ENCODE results near the gene ZSWIM3. TPM values are rescaled to one million over a fixed set of nuclear protein-coding genes. Genes with fewer than 3 reads are reported as not detected.

The ZSWIM3 gene
- polyA plus RNA-seq, 3 donors from 2014 or later: 1.2 to 3.1 TPM; not detected in 1

DNA sequence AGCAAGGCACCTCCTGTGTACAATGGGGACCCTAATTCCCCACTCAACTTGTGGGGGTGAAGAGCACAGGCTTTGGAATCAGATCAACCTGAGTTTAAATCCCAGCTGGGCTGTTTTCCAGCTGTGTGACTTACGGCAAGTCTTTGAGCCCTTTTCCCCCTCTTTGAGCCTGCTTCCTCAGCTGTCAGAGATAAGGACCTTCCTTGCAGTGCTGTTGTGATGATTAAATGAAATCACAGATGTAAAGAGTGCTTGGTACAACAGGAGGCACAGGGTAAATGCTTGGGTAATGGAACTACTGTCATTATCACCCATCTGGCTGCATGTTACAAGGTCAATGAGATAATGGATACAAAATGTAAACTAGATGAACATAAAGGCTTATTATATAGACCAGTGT lies 20.6 kb upstream of the ZSWIM3 start:
- H3K27me3 Mint-ChIP-seq (ENCODE audit: low read depth in 3 of 3): no peaks in the 10 kb centered on the region
- H3K27ac Mint-ChIP-seq: no peak overlapping the region
- DNase-seq: no peak
- H3K36me3 Mint-ChIP-seq: no peaks in the 10 kb centered on the region
- no peak overlapping the region for H3K4me3 Mint-ChIP-seq
- H3K4me1 Mint-ChIP-seq: peaks cover 10 to 13% of the 10 kb centered on the region in 2 donors
- no peaks in the 10 kb centered on the region for H3K9me3 Mint-ChIP-seq

DNA sequence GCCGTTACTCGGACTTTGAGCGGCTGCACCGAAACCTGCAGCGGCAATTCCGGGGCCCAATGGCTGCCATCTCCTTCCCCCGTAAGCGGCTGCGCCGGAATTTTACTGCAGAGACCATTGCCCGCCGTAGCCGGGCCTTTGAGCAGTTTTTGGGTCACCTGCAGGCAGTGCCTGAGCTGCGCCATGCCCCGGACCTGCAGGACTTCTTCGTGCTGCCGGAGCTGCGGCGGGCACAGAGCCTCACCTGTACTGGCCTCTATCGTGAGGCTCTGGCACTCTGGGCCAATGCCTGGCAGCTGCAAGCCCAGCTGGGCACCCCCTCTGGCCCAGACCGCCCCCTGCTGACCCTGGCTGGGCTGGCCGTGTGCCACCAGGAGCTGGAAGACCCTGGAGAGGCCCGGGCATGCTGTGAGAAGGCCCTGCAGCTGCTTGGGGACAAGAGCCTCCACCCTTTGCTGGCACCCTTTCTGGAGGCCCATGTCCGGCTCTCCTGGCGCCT lies 16.7 kb upstream of the ZSWIM3 start:
- Mint-ChIP-seq H3K27ac (no peak overlapping the region), H3K4me3 (no peak overlapping the region), H3K4me1 (peaks cover 12 to 14% of the 10 kb centered on the region in 2 donors), H3K9me3 (no peaks in the 10 kb centered on the region), H3K36me3 (peaks cover 3 to 20% (median 4%) of the 10 kb centered on the region in 3 donors), H3K27me3 (ENCODE audit: low read depth in 3 of 3) (no peaks in the 10 kb centered on the region)
- no peak for DNase-seq

DNA sequence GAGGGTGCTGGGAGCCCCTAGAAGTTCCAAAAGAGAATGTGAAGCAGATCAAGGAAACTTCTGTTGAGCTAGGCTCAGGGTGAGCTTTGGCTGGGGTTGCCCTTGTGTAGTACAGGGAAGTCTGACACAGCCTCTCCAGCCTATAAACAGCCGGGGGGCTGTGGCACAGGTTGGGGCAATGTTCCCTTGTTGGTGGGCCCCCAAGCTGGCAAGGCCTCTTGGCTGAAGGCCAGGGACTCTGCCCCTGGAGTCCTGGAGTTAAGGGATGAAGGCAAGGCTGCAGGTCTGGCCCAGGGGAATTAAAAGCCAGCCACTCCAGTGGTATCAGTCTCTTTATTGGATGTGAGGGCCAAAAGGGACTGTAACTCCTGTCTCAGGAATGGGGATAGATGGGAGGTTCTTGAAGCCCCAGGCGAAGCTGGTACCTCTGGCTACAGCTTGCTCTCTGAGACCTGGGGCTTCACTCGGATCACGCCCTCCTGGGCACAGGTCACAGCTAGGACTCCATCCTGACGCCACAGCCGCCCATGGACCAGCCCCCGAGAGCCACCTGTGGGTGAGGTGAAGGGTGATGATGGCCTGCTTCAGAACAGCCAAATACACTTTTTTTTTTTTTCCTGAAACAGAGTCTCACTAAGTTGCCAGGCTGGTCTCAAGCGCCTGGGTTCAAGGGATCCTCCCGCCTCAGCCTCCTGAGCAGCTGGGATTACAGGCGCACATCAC lies 15.8 kb upstream of the ZSWIM3 start:
- Mint-ChIP-seq H3K9me3 (no peaks in the 10 kb centered on the region), H3K27ac (peak overlapping the region in 4 of 6 donors; percentile 13 to 86 (median 53)), H3K36me3 (peaks cover 3 to 26% (median 7%) of the 10 kb centered on the region in 3 donors), H3K27me3 (ENCODE audit: low read depth in 3 of 3) (no peaks in the 10 kb centered on the region), H3K4me3 (no peak overlapping the region), H3K4me1 (peaks cover 12 to 14% of the 10 kb centered on the region in 2 donors)
- DNase-seq: no peak

DNA sequence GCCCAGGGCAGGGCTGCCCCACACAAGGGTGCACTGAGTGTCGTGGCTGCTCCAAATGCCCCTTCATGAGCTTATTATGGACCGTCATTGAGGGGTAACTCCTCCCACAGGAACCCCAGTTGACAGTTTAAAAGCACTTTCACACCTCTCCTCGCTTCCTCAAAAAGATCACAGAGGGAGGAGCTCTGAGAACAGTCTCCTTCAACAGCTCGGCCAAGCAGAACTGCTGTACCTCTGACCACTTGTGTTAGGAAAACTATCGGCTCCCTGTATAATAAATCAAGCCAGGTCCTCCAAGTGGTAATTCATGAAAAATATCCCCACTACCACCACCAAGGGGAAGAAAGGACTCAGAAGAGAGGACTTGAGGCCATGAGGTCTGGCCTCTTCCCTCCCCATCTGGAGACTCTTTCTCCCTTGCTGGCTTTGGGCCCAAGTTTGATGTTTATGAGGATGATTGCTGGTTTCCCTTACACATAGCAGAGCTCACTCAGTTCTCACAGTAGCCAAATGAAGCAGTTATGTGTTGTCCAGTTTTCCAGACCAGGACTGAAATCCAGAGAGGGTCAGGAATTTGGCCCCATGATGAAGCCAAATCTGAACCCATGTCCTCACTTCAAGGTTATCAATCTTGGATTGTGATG lies 15.1 kb upstream of the ZSWIM3 start:
- H3K4me1 Mint-ChIP-seq: peaks cover 12 to 14% of the 10 kb centered on the region in 2 donors
- peak; percentile 11 to 14 (median 12) for DNase-seq
- H3K4me3 Mint-ChIP-seq: peak overlapping the region in 1 of 5 donors; percentile 19
- peaks cover 3 to 27% (median 7%) of the 10 kb centered on the region in 3 donors for H3K36me3 Mint-ChIP-seq
- peak overlapping the region; percentile 13 to 86 (median 68) for H3K27ac Mint-ChIP-seq
- no peaks in the 10 kb centered on the region for H3K9me3 Mint-ChIP-seq
- no peaks in the 10 kb centered on the region for H3K27me3 Mint-ChIP-seq (ENCODE audit: low read depth in 3 of 3)

DNA sequence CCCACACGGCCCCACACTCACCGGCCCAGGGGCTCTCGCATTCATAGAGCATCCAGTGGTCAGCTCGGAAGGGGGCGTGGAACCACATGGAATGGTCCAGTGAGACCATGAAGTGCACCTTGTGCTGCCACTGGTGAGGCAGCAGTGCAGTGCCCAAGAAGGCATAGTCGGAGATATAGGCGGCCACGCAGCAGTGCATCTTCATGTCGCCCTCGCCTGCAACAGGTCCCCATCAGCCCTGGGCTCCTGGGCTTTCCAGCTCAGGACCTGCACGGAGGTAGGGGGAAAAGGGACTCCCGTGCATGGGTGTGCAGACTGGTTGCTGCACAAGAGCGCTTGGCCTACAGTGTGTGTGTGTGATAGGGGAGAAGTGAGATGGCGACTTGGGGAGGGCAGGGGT lies 13.9 kb upstream of the ZSWIM3 start:
- H3K27ac Mint-ChIP-seq: peak overlapping the region in 2 of 6 donors; percentile 22 to 65
- H3K27me3 Mint-ChIP-seq (ENCODE audit: low read depth in 3 of 3): peaks cover 0 to 1% (median 0%) of the 10 kb centered on the region in 3 donors
- H3K4me3 Mint-ChIP-seq: no peak overlapping the region
- H3K36me3 Mint-ChIP-seq: peaks cover 3 to 31% (median 7%) of the 10 kb centered on the region in 3 donors
- DNase-seq: no peak
- peaks cover 12 to 14% of the 10 kb centered on the region in 2 donors for H3K4me1 Mint-ChIP-seq
- no peaks in the 10 kb centered on the region for H3K9me3 Mint-ChIP-seq

DNA sequence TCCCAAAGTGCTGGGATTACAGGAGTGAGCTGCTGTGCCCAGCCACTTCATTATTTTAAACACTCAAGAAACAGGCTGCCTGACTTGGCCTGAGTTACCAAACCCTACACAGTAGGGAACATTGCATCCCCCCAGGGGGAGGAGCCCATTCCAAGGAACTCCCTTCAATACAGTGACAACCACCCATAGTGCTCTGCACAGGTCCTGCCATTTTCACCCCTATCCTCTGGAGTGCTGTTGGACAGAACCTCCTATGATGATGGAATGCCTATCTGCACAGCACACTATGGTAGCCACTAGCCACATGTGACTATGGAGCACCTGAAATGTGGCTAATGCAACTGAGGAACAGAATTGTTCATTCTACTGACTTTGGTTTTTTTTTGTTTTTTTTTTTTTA lies 12.0 kb upstream of the ZSWIM3 start:
- Mint-ChIP-seq H3K36me3 (peaks cover 10 to 47% (median 11%) of the 10 kb centered on the region in 3 donors), H3K9me3 (no peaks in the 10 kb centered on the region), H3K4me1 (peaks cover 16% of the 10 kb centered on the region in 2 donors), H3K27me3 (ENCODE audit: low read depth in 3 of 3) (peaks cover 0 to 1% (median 0%) of the 10 kb centered on the region in 3 donors), H3K4me3 (no peak overlapping the region), H3K27ac (no peak overlapping the region)
- no peak for DNase-seq

DNA sequence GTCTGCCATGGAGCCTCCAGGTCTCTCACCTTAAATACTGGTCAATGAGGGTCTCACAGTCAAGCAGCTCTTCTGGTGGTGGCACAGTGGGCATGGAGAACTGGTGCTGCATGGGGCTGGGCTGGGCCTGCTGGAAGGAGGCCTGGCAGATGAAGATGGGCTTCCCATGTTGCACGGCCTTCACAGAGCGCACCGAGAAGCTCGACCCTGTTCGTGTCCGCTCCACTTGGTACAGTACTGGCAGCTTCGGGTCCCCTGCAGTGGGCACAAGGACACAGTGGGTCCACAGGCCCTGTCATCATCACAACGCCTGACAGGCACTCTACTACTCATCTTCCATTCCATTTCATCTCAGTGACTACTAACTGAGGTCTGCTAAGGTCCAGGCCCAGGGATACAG lies 9.0 kb upstream of the ZSWIM3 start:
- H3K36me3 Mint-ChIP-seq: peaks cover 10 to 45% (median 16%) of the 10 kb centered on the region in 3 donors
- no peaks in the 10 kb centered on the region for H3K9me3 Mint-ChIP-seq
- DNase-seq: no peak
- H3K4me3 Mint-ChIP-seq: no peak overlapping the region
- no peak overlapping the region for H3K27ac Mint-ChIP-seq
- peaks cover 3 to 10% of the 10 kb centered on the region in 2 donors for H3K4me1 Mint-ChIP-seq
- H3K27me3 Mint-ChIP-seq (ENCODE audit: low read depth in 3 of 3): peaks cover 0 to 1% (median 0%) of the 10 kb centered on the region in 3 donors

DNA sequence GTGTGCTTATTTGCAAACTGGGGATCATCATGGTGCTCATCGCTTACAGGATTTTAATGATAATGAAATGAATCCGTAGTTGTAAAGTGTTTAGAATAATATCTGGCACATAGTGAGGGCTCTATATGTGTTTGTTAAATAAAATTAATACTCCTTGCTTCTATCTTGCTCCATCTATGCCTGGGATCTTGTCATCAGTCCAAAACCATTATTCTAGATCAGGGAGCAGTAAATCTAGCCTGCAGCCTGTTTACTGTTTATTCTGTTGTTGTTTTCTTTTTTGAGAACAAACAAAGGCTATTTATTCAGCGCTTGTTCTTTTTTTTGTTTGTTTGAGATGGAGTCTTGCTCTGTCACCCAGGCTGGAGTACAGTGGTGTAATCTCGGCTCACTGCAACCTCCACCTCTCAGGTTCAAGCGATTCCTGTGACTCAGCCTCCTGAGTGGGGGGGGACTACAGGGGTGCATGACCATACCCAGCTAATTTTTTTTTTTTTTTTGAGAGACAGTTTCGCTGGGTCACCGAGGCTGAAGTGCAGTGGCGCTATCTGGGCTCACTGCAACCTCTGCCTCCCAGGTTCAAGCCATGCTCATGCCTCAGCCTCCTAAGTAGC lies 8.3 kb upstream of the ZSWIM3 start:
- Mint-ChIP-seq H3K27me3 (ENCODE audit: low read depth in 3 of 3) (peaks cover 0 to 1% (median 0%) of the 10 kb centered on the region in 3 donors), H3K4me1 (peaks cover 5 to 16% of the 10 kb centered on the region in 2 donors), H3K9me3 (no peaks in the 10 kb centered on the region), H3K27ac (peak overlapping the region in 1 of 6 donors; percentile 28), H3K4me3 (no peak overlapping the region), H3K36me3 (peaks cover 10 to 48% (median 16%) of the 10 kb centered on the region in 3 donors)
- DNase-seq: no peak

DNA sequence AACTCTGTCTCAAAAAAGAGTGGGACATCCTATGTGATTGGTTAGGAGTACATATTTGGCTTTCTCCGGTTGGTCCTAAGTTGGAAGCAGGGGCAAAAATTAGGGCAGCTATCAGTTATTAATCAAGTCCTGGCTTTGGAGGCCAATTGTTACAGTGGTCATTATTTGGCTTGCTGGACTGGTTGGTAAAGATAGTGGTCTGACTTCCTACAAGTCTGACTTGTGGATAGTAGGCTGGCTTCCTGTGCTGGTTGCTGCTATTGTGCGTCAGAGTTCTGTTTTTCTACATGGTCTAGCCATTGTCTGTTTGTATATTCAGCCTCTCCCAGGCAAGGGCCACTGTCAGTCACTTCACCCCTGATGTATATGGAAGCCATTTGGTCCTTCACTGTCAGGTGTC lies 7.2 kb upstream of the ZSWIM3 start:
- H3K27ac Mint-ChIP-seq: no peak overlapping the region
- peaks cover 13 to 26% of the 10 kb centered on the region in 2 donors for H3K4me1 Mint-ChIP-seq
- peaks cover 10 to 42% (median 12%) of the 10 kb centered on the region in 3 donors for H3K36me3 Mint-ChIP-seq
- H3K4me3 Mint-ChIP-seq: no peak overlapping the region
- peaks cover 0 to 2% (median 0%) of the 10 kb centered on the region in 3 donors for H3K27me3 Mint-ChIP-seq (ENCODE audit: low read depth in 3 of 3)
- H3K9me3 Mint-ChIP-seq: no peaks in the 10 kb centered on the region
- no peak for DNase-seq

DNA sequence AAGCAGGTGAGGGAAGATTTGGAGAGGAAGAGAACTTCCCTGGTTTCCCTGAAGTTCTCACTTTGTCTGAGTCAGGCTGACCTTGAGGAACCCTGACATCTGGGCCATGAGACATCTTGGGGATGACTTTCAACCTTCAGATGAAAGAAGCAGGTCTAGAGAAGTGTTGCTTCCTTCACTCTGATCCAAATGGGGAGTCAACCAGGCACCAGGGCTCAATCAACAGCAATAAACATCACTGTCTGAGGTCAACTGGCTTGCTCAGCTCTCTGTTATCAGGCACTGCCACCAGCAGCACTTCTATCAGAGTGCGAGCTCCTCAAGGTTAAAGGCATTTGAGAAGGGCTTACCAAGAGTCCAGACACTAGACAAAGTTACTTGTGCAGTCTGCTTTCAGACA lies 6.5 kb upstream of the ZSWIM3 start:
- Mint-ChIP-seq H3K27ac (no peak overlapping the region), H3K4me1 (peaks cover 18 to 32% of the 10 kb centered on the region in 2 donors), H3K27me3 (ENCODE audit: low read depth in 3 of 3) (peaks cover 0 to 2% (median 0%) of the 10 kb centered on the region in 3 donors), H3K9me3 (no peaks in the 10 kb centered on the region), H3K36me3 (peaks cover 10 to 38% (median 12%) of the 10 kb centered on the region in 3 donors), H3K4me3 (no peak overlapping the region)
- no peak for DNase-seq

DNA sequence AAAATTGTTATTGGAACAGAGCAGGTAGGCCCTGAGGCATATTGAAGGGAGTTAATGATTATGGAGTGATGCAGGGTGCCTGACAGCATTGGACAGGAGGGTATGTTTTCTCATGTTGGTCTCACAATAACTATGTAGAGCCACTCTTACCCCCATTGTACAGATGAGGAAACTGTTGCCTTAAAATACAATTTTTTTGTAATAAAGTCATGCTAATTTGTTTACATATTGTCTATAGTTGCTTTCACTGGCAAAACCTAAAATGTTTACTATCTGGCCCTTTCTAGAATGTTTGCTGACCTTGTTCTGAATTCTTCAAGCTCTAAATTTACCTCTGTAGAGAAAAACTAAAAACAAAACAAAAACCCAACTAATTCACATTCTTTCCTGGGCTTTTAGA lies 5.9 kb upstream of the ZSWIM3 start:
- Mint-ChIP-seq H3K36me3 (peaks cover 8 to 33% (median 12%) of the 10 kb centered on the region in 3 donors), H3K27me3 (ENCODE audit: low read depth in 3 of 3) (peaks cover 0 to 2% (median 0%) of the 10 kb centered on the region in 3 donors), H3K4me1 (peaks cover 24 to 37% of the 10 kb centered on the region in 2 donors), H3K4me3 (no peak overlapping the region), H3K9me3 (no peaks in the 10 kb centered on the region), H3K27ac (no peak overlapping the region)
- no peak for DNase-seq

DNA sequence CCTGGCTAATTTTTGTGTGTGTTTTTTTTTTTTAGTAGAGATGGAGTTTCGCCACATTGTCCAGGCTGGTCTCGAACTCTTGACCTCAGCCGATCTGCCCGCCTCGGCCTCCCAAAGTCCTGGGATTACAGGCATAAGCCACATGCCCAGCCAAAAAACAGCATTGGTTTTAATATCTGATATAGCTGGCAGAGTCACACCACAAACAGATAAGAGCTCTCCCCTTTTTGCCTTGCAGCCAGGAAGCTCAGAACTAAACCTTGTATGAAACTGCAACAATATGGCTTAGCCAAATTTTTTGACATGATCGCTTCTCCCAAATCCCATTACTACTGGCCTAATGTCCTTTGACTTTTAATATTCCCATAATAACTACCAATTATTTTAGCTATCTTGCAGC lies 5.1 kb upstream of the ZSWIM3 start:
- H3K27ac Mint-ChIP-seq: peak overlapping the region in 1 of 6 donors; percentile 34
- peaks cover 0 to 4% (median 0%) of the 10 kb centered on the region in 3 donors for H3K27me3 Mint-ChIP-seq (ENCODE audit: low read depth in 3 of 3)
- H3K9me3 Mint-ChIP-seq: no peaks in the 10 kb centered on the region
- no peak overlapping the region for H3K4me3 Mint-ChIP-seq
- DNase-seq: no peak
- peaks cover 31 to 46% of the 10 kb centered on the region in 2 donors for H3K4me1 Mint-ChIP-seq
- peaks cover 7 to 32% (median 12%) of the 10 kb centered on the region in 3 donors for H3K36me3 Mint-ChIP-seq

DNA sequence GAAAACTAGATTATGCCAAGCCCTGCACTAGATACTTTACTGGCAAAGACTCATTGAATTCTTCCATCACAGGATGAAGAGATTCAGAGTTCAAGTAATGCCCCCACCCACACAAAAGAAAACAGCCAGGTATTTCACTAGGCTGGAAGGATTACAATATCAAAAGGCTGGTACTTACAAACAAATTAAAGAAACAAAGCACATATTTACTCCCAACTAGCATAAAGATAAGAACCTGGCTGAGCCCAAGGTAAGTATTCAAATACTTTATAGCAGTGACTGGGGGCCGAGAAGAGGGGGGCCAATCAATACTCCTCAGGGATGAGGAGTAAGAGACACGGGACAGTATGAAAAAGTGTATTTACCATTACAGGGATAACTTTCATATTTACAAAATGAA lies 3.9 kb upstream of the ZSWIM3 start:
- no peaks in the 10 kb centered on the region for H3K9me3 Mint-ChIP-seq
- peaks cover 7 to 27% (median 12%) of the 10 kb centered on the region in 3 donors for H3K36me3 Mint-ChIP-seq
- peaks cover 43 to 57% of the 10 kb centered on the region in 2 donors for H3K4me1 Mint-ChIP-seq
- no peak for DNase-seq
- no peak overlapping the region for H3K4me3 Mint-ChIP-seq
- H3K27me3 Mint-ChIP-seq (ENCODE audit: low read depth in 3 of 3): peaks cover 0 to 9% (median 4%) of the 10 kb centered on the region in 3 donors
- H3K27ac Mint-ChIP-seq: no peak overlapping the region

DNA sequence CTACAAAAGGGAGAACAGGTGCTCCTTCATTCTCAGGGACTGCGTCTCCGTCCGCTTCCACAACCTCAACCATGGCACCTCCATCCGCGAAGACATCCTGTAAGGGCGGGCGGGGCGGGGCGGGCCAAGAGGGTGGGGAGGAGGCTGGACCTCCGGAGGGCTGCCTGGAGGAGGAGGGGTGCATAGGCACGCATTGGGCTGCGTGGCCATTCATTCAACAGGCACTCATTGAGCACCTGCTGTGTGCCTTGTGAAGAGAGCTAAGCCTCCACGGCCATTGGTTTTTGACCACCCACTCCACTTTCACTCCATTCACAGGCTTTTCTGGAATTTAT lies 435 bp downstream of the ZSWIM3 start:
- DNase-seq: no peak
- peaks cover 48 to 67% of the 10 kb centered on the region in 2 donors for H3K4me1 Mint-ChIP-seq
- peak overlapping the region; percentile 94 to 97 (median 96) for H3K4me3 Mint-ChIP-seq

More for the DNA sequence above, 435 bp downstream of the ZSWIM3 start:
- peak overlapping the region; percentile 95 to 99 (median 98) for H3K27ac Mint-ChIP-seq
- H3K9me3 Mint-ChIP-seq: no peaks in the 10 kb centered on the region
- H3K36me3 Mint-ChIP-seq: peaks cover 0 to 9% (median 3%) of the 10 kb centered on the region in 3 donors
- peaks cover 0 to 9% (median 4%) of the 10 kb centered on the region in 3 donors for H3K27me3 Mint-ChIP-seq (ENCODE audit: low read depth in 3 of 3)
